A549 (cell line): ENCODE data around the gene PCDH1. TPM values are rescaled to one million over a fixed set of nuclear protein-coding genes. Genes with fewer than 3 reads are reported as not detected.

ENCODE experiments used
- ATAC-seq, 2 experiments: fragments of 200-7000 bp in 1 of 2; fragments of >200 bp in 1 of 2; cut with Nextera tagmentation in 1 of 2; cut with Tn5 transposase in 1 of 2; 3 replicates each; pipeline versions ENCODE4 v1.8.0 to v1.9.1; 2018 to 2020; ENCODE audit warnings: mild to moderate bottlenecking in 1 of 2, moderate library complexity in 1 of 2
- CTCF ChIA-PET: fragments of 300-600 bp; sonication (Branson Sonifier 250); formaldehyde crosslinking; extraction: SDS; loops from one replicate; lab custom pipeline; 2021; ENCODE audit warnings: antibody characterized with exemption, inconsistent platforms; lab: Yijun Ruan, JAX
- POLR2A ChIA-PET: fragments of 350-600 bp; formaldehyde crosslinking; extraction: SDS; loops from one replicate; lab custom pipeline; 2021; ENCODE audit warnings: antibody characterized with exemption, inconsistent platforms; lab: Yijun Ruan, JAX
- DNase-seq, 2 experiments: peaks; one replicate each; pipeline versions ENCODE4 v3.0.0 to v3.0.0-alpha.2; 2011 to 2016; ENCODE audit warnings: low read depth in 1 of 2, low spot score in 1 of 2
- FAIRE-seq: peaks from 2 replicates; lab custom pipeline; 2011; peaks lifted over from hg19 to GRCh38; lab: Jason Lieb, UNC
- H3K27ac ChIP-seq, 2 experiments: fragments of >200 bp; sonication (Bioruptor Twin); formaldehyde crosslinking; 3 replicates each; pipeline ENCODE4 v1.5.1; 2016 to 2017
- H3K4me1 ChIP-seq: fragments of >200 bp; sonication (Bioruptor Twin); formaldehyde crosslinking; 3 replicates; pipeline ENCODE4 v1.6.1; 2016
- H3K4me2 ChIP-seq: fragments of >200 bp; sonication (Bioruptor Twin); formaldehyde crosslinking; 3 replicates; pipeline ENCODE4 v1.6.1; 2016
- H3K4me3 ChIP-seq: fragments of >200 bp; sonication (Bioruptor Twin); formaldehyde crosslinking; 3 replicates; pipeline ENCODE4 v1.5.1; 2016
- H3K9me3 ChIP-seq: fragments of >200 bp; sonication (Bioruptor Twin); formaldehyde crosslinking; 3 replicates; pipeline ENCODE4 v1.6.1; 2016
- BHLHE40 ChIP-seq: IDR thresholded peaks from 2 replicates; pipeline ENCODE4 v1.6.1; 2012; ENCODE audit warnings: low read depth, low read length, inconsistent platforms
- CBX2 ChIP-seq: fragments of 200-600 bp; sonication (generic); IDR thresholded peaks from 2 replicates; pipeline ENCODE4 v1.6.1; 2016; ENCODE audit warnings: low read depth, mild to moderate bottlenecking, borderline replicate concordance
- CHD2 ChIP-seq: fragments of 150-350 bp; IDR thresholded peaks from 2 replicates; pipeline ENCODE4 v1.6.1; 2014; ENCODE audit warnings: low read length; ENCODE audit not compliant: partially characterized antibody
- EHMT2 ChIP-seq: fragments of 200-600 bp; sonication (generic); IDR thresholded peaks from 2 replicates; pipeline ENCODE4 v1.6.1; 2016; ENCODE audit warnings: antibody characterized with exemption, low read depth, mild to moderate bottlenecking, moderate library complexity
- EP300 ChIP-seq, 2 experiments: fragments of >200 bp; sonication (Bioruptor Twin); formaldehyde crosslinking; IDR thresholded peaks; 2 replicates in 1 of 2; 3 replicates in 1 of 2; pipeline ENCODE4 v1.6.1; 2016 to 2017
- FOXS1 ChIP-seq: fragments of 250-450 bp; sonication (Bioruptor Pico); IDR thresholded peaks from 2 replicates; pipeline ENCODE4 v1.5.0; 2020; ENCODE audit warnings: mild to moderate bottlenecking, moderate library complexity
- HEYL ChIP-seq: fragments of 250-450 bp; sonication (Bioruptor Pico); IDR thresholded peaks from 2 replicates; pipeline ENCODE4 v1.8.0; 2021; ENCODE audit warnings: mild to moderate bottlenecking, moderate library complexity
- HOXB13 ChIP-seq: fragments of 250-450 bp; sonication (Bioruptor Pico); IDR thresholded peaks from 2 replicates; pipeline ENCODE4 v1.5.0; 2020; ENCODE audit warnings: low read depth, mild to moderate bottlenecking, moderate library complexity
- HOXB5 ChIP-seq: fragments of 250-450 bp; sonication (Bioruptor Pico); IDR thresholded peaks from 2 replicates; pipeline ENCODE4 v1.5.0; 2020; ENCODE audit warnings: mild to moderate bottlenecking, moderate library complexity
- JUNB ChIP-seq: fragments of >200 bp; sonication (Bioruptor Twin); formaldehyde crosslinking; IDR thresholded peaks from 2 replicates; pipeline ENCODE4 v1.6.1; 2016
- MAZ ChIP-seq: fragments of 150-350 bp; IDR thresholded peaks from 2 replicates; pipeline ENCODE4 v1.6.1; 2014; ENCODE audit warnings: antibody characterized with exemption, low read depth, low read length, borderline replicate concordance
- NFE2L2 ChIP-seq: fragments of 150-350 bp; conservative IDR thresholded peaks from 2 replicates; pipeline ENCODE4 v1.6.1; 2014; ENCODE audit warnings: low read length
- POLR2A ChIP-seq: IDR thresholded peaks from 2 replicates; pipeline ENCODE4 v1.6.1; 2012; ENCODE audit warnings: mild to moderate bottlenecking, low read length
- RAD21 ChIP-seq, 2 experiments: fragments of >200 bp in 1 of 2; sonication (Bioruptor Twin) in 1 of 2; formaldehyde crosslinking in 1 of 2; IDR thresholded peaks in 1 of 2; conservative IDR thresholded peaks in 1 of 2; 2 replicates in 1 of 2; 3 replicates in 1 of 2; pipeline ENCODE4 v1.6.1; 2012 to 2018; ENCODE audit warnings: inconsistent platforms in 1 of 2
- RARB ChIP-seq: fragments of 250-450 bp; sonication (Bioruptor Pico); IDR thresholded peaks from 2 replicates; pipeline ENCODE4 v1.8.0; 2021; ENCODE audit warnings: mild to moderate bottlenecking, moderate library complexity
- RNF2 ChIP-seq: fragments of 200-600 bp; sonication (generic); IDR thresholded peaks from 2 replicates; pipeline ENCODE4 v1.6.1; 2016; ENCODE audit warnings: low read depth, mild to moderate bottlenecking, antibody characterized with exemption, moderate library complexity, borderline replicate concordance
- SREBF2 ChIP-seq: fragments of 450-650 bp; IDR thresholded peaks from 2 replicates; pipeline ENCODE4 v1.6.1; 2014; ENCODE audit warnings: mild to moderate bottlenecking, moderate library complexity
- TFCP2L1 ChIP-seq: fragments of 250-450 bp; sonication (Bioruptor Pico); IDR thresholded peaks from 2 replicates; pipeline ENCODE4 v1.5.0; 2021; ENCODE audit warnings: mild to moderate bottlenecking
- ZNF302 ChIP-seq: fragments of 250-450 bp; sonication (Bioruptor Pico); IDR thresholded peaks from 2 replicates; pipeline ENCODE4 v1.9.0; 2021; ENCODE audit warnings: inconsistent platforms, mild to moderate bottlenecking, moderate library complexity
- WGBS: methylation state at CpG from one replicate; pipeline ENCODE4 v1.1.6; 2017; ENCODE audit errors: missing lambda C conversion rate; 5-methylcytosine and 5-hydroxymethylcytosine counted together
- polyA plus RNA-seq, 4 experiments: library from polyadenylated mRNA; depleted of rRNA in 3 of 4; stranded (reverse); fragments of >200 nt; fragmentation: RNase III in 1 of 4; extraction: RNeasy Plus Mini Kit Qiagen cat#74134 plus additional on column Dnase treatment in 1 of 4; gene quantifications; 2 replicates in 3 of 4; 3 replicates in 1 of 4; pipeline ENCODE4 v1.2.3, GENCODE V29; 2011 to 2017
- TF ChIP-seq, protein P1 (sequence below): fragments of 450-650 bp; IDR thresholded peaks from 2 replicates; pipeline ENCODE4 v1.6.1; 2014; ENCODE audit warnings: antibody characterized with exemption
- TF ChIP-seq, protein P2 (sequence below): fragments of >200 bp; sonication (Bioruptor Twin); formaldehyde crosslinking; IDR thresholded peaks from 3 replicates; pipeline ENCODE4 v1.5.1; 2016
- TF ChIP-seq, protein P3 (sequence below): fragments of >200 bp; sonication (Bioruptor Twin); formaldehyde crosslinking; IDR thresholded peaks from 2 replicates; pipeline ENCODE4 v1.6.1; 2016
- TF ChIP-seq, protein P4 (sequence below): fragments of 200-600 bp; sonication (generic); IDR thresholded peaks from 2 replicates; pipeline ENCODE4 v1.6.1; 2016; ENCODE audit warnings: antibody characterized with exemption, mild to moderate bottlenecking, moderate library complexity
- TF ChIP-seq, protein P5 (sequence below): fragments of 250-450 bp; sonication (Bioruptor Pico); IDR thresholded peaks from 2 replicates; pipeline ENCODE4 v1.5.0; 2020; ENCODE audit warnings: low read depth, mild to moderate bottlenecking, moderate library complexity

The PCDH1 gene
- polyA plus RNA-seq, 2 of the 4 experiments (the other 2 are of a cell fraction) = 0.41 to 2.9 TPM

DNA sequence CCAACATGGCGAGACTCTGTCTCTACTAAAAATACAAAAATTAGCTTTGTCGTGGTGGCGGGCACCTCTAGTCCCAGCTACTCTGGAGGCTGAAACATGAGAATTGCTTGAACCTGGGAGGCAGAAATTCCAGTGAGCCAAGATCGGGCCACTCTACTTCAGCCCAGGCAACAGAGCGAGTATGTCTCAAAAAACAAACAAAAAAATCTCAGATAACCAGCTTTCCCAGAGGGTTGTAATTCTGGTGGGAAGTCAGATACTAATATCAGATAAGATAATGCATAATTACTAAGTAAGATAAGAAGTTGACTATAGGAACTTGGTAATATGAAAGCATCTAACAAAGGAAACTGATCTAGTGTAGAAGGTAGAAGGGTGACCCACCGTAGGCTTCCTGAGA lies 60.6 kb downstream of the PCDH1 start:
- Histone ChIP-seq H3K4me2 (no peak overlapping the region), H3K4me1 (peaks cover 17% of the 10 kb centered on the region; the same call in 2 of the 3 replicates), H3K27ac (no peak overlapping the region), H3K9me3 (no peaks in the 10 kb centered on the region), H3K4me3 (no peak overlapping the region)
- ATAC-seq (no peak), DNase-seq (no peak), FAIRE-seq (no peak)
- ChIA-PET POLR2A (no interaction called here), CTCF (interaction anchor here (1.3 to 10.0 kb wide), 5 partner anchors 9 to 125 kb away, joined by 4 to 95 read pairs (median 25); partner anchors contain the start of gene PCDH1)
- 83% methylated on average over 6 of the region's 6 CpGs for WGBS
- TF ChIP-seq ZNF302 (CRISPR knock-in tag) (no peak), NFE2L2 (no peak), BHLHE40 (no peak), HOXB5 (CRISPR knock-in tag) (no peak), SREBF2 (no peak), CHD2 (no peak)
- TF ChIP-seq, protein P1, sequence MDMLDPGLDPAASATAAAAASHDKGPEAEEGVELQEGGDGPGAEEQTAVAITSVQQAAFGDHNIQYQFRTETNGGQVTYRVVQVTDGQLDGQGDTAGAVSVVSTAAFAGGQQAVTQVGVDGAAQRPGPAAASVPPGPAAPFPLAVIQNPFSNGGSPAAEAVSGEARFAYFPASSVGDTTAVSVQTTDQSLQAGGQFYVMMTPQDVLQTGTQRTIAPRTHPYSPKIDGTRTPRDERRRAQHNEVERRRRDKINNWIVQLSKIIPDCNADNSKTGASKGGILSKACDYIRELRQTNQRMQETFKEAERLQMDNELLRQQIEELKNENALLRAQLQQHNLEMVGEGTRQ = no peak
- TF ChIP-seq, protein P2, sequence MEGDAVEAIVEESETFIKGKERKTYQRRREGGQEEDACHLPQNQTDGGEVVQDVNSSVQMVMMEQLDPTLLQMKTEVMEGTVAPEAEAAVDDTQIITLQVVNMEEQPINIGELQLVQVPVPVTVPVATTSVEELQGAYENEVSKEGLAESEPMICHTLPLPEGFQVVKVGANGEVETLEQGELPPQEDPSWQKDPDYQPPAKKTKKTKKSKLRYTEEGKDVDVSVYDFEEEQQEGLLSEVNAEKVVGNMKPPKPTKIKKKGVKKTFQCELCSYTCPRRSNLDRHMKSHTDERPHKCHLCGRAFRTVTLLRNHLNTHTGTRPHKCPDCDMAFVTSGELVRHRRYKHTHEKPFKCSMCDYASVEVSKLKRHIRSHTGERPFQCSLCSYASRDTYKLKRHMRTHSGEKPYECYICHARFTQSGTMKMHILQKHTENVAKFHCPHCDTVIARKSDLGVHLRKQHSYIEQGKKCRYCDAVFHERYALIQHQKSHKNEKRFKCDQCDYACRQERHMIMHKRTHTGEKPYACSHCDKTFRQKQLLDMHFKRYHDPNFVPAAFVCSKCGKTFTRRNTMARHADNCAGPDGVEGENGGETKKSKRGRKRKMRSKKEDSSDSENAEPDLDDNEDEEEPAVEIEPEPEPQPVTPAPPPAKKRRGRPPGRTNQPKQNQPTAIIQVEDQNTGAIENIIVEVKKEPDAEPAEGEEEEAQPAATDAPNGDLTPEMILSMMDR = no peak

DNA sequence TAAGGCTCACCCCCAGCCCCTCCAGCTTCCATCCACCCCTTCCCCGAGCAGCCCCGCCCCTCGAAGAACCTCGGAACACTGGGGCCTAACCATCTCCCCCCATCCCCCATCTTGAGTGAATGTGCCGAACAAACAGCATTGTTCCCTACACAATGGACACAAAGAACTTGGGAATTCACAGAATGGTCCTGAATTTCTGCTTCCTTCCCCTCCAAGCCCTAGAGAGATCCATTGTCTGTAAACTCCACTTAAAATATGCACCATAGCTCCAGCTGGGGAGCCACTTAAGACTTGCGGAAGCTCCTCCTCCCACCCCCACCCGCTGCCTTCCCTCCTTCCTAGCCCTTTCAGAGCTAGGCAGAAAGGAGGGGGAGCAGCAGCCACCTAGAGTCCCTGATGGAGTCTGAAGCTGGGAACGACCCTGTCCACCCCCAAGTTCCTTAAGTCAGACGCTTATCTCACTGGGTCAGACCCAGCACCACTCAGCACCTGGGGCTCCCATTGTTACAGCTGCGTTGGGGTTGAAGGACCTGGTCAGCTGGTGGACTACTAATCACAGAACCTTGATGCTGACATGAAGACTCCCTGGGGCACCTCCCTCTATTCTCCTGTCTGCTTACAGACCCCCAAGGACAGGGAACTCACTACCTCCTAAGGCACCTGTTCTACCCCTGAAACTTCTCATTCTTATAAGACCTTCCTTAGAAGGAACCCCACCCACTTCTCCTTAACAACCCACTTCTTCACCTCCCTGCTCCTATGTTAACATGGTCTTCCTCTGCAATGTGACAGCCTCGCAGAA lies 61.4 kb downstream of the PCDH1 start:
- CTCF ChIA-PET = interaction anchor here (1.3 to 10.0 kb wide), 9 partner anchors 10 to 144 kb away, joined by 3 to 95 read pairs (median 11); partner anchors contain the start of gene PCDH1

More for the DNA sequence above, 61.4 kb downstream of the PCDH1 start:
- FAIRE-seq = no peak
- POLR2A ChIA-PET = no interaction called here
- Histone ChIP-seq H3K4me3 (no peak overlapping the region), H3K4me2 (no peak overlapping the region), H3K27ac (no peak overlapping the region), H3K9me3 (no peaks in the 10 kb centered on the region), H3K4me1 (peaks cover 12% of the 10 kb centered on the region; the same call in 2 of the 3 replicates)
- DNase-seq = no peak
- no peak for TF ChIP-seq CBX2
- no peak for TF ChIP-seq TFCP2L1
- TF ChIP-seq FOXS1 (CRISPR knock-in tag) = no peak
- TF ChIP-seq POLR2A = no peak
- TF ChIP-seq SREBF2 = no peak
- no peak for TF ChIP-seq EP300 (IDR thresholded peaks at IDR 0.05)
- no peak for TF ChIP-seq HEYL (CRISPR knock-in tag)
- no peak for TF ChIP-seq RAD21 (conservative IDR thresholded peaks at IDR 0.05 in 1 of 2, IDR thresholded peaks at IDR 0.05 in 1 of 2)
- TF ChIP-seq, protein P3, sequence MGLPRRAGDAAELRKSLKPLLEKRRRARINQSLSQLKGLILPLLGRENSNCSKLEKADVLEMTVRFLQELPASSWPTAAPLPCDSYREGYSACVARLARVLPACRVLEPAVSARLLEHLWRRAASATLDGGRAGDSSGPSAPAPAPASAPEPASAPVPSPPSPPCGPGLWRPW = no peak
- TF ChIP-seq, protein P4, sequence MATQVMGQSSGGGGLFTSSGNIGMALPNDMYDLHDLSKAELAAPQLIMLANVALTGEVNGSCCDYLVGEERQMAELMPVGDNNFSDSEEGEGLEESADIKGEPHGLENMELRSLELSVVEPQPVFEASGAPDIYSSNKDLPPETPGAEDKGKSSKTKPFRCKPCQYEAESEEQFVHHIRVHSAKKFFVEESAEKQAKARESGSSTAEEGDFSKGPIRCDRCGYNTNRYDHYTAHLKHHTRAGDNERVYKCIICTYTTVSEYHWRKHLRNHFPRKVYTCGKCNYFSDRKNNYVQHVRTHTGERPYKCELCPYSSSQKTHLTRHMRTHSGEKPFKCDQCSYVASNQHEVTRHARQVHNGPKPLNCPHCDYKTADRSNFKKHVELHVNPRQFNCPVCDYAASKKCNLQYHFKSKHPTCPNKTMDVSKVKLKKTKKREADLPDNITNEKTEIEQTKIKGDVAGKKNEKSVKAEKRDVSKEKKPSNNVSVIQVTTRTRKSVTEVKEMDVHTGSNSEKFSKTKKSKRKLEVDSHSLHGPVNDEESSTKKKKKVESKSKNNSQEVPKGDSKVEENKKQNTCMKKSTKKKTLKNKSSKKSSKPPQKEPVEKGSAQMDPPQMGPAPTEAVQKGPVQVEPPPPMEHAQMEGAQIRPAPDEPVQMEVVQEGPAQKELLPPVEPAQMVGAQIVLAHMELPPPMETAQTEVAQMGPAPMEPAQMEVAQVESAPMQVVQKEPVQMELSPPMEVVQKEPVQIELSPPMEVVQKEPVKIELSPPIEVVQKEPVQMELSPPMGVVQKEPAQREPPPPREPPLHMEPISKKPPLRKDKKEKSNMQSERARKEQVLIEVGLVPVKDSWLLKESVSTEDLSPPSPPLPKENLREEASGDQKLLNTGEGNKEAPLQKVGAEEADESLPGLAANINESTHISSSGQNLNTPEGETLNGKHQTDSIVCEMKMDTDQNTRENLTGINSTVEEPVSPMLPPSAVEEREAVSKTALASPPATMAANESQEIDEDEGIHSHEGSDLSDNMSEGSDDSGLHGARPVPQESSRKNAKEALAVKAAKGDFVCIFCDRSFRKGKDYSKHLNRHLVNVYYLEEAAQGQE = no peak
- TF ChIP-seq, protein P2 = no peak
- TF ChIP-seq RARB = no peak
- no peak for TF ChIP-seq EHMT2
- no peak for TF ChIP-seq NFE2L2
- no peak for TF ChIP-seq JUNB
- TF ChIP-seq, protein P5, sequence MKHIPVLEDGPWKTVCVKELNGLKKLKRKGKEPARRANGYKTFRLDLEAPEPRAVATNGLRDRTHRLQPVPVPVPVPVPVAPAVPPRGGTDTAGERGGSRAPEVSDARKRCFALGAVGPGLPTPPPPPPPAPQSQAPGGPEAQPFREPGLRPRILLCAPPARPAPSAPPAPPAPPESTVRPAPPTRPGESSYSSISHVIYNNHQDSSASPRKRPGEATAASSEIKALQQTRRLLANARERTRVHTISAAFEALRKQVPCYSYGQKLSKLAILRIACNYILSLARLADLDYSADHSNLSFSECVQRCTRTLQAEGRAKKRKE (CRISPR knock-in tag) = no peak
- no peak for TF ChIP-seq HOXB13 (CRISPR knock-in tag)
- TF ChIP-seq HOXB5 (CRISPR knock-in tag) = no peak
- TF ChIP-seq MAZ = no peak
- no peak for TF ChIP-seq RNF2
- ATAC-seq = no peak
- WGBS = 41% methylated on average over 9 of the region's 11 CpGs
